Stimulated activated naive CD4-positive, alpha-beta T cell treated with Interleukin-2 at 50 U/mL for 16 hours (primary cell): Measurements from ENCODE around the gene PTHLH.

Experiments
- DNase-seq: peaks from one replicate; lab custom pipeline; 2025; lab: John Stamatoyannopoulos, UW

The PTHLH gene

DNA sequence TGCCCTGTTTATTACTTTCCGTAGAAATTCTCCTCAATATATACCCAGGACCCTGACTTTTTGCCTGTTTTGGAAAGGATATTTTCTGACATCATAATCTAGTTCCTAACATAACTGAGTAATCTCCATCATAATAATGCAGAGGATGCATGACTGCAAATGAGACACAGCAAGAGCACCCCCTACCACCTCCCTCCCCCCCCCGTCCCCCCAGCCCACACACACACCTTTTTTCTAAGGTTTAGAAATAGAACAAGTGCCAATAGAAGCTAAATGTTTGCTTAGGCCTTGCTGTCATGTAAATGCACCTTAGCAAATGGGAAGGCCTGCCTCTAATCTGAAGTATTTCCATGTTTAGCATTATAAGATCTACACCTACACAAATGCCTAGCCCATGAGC lies at the start of gene PTHLH:
Gene PTHLH, minus strand, starts transcription at position 13 of the 400 bp plus-strand sequence. CDS start 3,239 bp downstream, outside the sequence.
- no peak for DNase-seq

DNA sequence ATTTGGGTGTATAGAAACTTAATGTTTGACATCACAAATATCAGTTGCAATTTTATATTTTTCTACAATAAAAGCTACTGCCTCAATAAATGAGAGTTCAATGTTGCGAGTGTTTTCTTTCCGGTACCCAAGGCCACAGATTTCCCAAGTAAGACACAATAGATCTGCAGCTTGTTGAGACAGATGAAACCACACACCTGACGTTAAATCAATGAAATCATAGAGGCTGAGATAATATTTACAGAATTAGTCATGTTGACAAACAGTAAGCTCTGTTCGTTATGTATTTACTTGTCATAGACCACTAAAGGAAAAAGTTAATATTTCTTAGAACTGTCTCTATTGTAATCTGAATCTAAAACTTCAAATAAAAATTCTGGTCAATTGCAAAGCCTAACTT lies 49.2 kb upstream of the PTHLH start:
- DNase-seq, result no peak

DNA sequence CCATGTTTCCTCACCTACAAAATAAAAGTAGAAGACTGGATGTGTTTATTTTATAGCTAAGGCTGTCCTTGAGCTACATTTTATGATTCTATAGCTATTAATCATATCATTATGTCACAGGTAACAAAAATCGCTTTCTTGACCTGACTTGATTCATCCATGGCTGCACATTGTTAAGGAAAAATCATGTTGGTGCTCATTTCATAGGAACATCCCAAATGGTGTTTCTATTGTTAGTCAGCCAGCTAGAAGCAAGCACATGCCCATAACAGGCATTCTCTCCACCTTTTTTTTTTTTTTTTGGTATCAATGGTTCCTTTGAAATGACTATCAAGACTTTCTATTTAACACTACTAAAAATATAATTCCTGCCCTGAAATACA lies 45.3 kb upstream of the PTHLH start:
- no peak for DNase-seq

DNA sequence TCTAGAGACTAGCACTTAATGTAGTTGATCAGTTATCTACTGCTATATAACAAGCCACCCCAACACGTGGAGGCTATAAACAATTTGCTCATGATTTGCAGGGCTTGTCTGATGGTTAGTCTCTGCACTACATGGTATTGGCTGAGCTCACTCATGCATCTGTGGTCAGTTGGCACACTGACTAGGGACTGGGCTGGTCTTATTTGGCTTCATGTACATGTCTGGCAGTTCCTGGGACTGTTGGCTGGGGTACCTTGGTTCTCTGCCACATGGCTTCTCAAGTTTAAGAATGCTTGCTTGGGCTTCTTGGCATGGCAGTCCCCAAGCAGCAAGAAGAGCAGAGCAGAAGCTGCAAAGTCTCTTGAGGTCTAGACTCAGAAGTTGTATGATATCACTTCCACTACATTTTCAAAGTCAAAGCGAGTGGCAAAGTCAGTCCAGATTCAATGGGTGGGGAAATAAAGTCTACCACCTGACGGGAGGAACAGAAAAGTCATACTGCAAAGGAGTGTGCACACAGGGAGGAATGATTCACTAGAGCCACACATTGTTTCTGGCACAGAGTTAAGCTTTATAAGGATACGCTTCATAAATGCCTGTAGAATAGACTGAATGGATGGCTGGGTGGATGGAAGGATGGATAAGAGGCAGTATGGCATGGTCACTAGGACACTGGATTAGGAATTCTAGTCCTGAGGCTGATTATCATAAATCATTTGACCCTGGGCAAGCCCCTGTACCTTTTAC lies 44.8 kb upstream of the PTHLH start:
- no peak for DNase-seq

DNA sequence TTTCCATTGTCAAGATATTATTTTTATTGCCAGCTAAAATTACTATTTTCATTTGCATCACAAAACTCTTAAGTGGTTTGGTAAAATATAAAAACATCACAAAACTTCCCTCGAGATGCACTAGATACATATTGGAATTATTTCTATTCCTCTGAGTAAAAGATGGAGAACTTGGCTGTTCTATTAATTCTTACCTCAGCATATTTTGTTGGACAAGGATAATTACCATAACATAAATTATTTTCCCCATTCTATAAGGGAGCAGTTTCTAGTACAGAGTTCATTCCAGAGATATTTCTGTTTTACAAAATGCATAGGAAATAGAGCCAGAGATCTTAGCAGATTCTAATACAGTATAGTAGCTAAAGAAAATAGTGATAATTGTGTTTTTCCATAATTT lies 42.6 kb upstream of the PTHLH start:
- DNase-seq, result no peak

DNA sequence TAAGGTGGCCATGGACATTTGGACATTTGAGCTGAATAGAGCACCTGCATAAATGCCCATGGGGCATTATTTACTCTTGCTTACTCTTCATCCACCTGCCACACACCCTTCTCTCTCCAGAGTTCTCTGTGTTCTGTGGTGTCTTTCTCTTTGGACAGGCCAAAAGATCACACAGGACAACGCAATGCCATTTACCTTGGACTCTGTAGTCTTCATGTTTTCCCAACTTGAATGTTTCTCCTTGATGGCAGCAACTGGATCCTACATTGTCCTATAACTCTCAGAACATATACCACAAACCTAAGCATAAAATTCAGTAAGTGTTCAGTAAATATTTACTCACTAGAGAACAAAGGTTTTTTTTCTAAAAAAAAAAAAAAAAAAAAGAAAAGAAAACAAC lies 41.7 kb upstream of the PTHLH start:
- DNase-seq, result no peak

DNA sequence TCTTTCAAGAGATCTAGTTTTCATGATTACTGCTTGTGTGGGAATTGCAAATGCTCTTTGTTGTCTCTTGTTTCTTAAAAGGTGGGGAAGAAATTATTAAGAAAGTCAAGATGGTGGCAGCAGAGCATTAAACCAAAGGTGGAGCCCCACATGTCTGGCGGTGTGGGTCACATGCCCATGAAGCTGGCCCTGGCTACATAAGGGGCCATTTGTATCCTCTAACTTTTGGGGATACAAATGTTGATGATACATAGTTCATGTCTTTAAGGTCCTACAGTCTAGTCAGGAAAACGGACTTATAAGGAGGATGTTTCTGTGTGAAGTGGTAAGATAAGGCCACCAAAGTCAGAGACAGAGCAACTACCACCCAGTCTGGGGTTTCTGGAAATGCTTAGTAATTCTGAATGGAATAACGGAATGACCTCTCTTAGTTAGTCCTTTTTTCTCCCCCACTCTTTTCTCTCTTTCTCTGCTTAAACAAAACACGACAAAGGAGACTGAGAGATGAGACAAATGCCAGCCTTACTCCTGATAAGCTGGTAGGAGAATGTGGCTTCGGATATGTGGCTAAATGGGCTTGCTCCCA lies 39.9 kb upstream of the PTHLH start:
- DNase-seq, result no peak

DNA sequence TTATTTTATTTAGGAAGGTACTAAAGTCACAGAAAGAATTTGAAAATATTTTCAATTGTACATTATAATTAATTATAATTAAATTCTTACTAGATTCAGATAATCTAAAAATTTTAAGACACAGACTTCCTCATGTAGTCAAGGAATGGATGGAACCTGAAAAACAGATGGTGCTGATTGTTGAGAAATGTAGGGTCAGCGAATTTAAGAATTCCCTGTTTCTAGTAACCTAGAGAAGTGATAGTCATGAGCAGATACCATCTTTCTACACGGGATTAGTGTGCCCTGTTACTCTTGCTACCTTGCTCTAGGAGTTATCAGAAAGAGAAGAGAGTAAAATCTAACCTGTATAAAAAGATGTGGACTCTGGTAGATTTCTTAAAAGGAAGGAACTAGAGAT lies 37.5 kb upstream of the PTHLH start:
- no peak for DNase-seq

DNA sequence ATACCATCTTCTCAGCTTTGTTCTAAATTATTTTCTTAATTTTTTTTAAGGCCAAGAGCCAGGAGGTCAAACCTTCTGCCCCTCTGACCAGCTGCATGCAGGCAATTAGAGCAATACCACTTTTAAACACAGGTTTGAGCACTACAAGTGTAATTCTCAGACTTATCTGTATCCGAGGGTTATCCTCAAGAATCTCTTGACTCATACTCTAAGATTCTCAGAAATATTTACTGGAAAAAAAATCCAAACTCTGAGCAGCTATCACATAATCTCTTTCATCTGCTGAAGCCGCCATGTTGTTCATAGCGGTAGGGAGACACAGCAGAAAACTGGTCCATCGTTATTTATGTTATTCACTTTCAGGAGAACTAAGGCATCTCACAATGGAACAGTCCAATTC lies 27.4 kb upstream of the PTHLH start:
- DNase-seq, result no peak

DNA sequence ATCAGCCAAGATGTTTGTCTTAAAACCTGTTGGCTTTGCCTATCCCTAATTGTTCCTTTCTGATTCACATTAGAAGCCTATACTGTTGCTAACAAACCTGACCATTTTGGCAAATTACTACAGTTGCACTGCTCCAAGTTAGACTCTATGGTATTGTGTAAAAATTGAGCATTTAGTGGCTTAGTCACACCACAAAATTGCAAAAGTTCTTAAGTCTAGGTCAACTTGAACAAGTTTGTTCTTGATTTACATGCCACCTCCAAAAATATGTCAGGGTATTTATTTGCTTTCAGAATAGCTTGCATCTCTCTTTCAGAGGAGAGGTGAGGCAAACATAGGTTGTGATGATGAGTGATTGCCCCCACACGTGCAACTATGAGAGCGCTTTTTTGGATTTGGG lies 27.0 kb upstream of the PTHLH start:
- DNase-seq, result no peak

DNA sequence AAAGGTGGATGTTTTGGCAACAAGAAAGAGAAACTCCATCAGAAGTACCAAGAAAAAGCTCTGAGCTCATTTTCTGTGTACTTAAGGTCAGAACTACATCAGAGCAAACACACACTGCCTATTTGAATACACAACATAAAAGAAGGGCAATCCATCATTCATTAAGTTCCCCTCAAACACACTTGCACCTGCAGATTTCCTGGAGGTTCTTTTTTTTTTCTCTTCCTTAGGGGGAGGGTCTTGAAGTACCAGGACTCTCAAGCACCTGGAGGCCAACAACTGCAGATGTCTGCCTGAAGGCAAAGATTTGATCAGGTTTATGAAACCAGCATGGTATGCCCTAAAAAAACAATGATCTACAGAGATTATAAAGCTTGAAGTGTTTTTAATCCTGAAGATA lies 26.1 kb upstream of the PTHLH start:
- no peak for DNase-seq

DNA sequence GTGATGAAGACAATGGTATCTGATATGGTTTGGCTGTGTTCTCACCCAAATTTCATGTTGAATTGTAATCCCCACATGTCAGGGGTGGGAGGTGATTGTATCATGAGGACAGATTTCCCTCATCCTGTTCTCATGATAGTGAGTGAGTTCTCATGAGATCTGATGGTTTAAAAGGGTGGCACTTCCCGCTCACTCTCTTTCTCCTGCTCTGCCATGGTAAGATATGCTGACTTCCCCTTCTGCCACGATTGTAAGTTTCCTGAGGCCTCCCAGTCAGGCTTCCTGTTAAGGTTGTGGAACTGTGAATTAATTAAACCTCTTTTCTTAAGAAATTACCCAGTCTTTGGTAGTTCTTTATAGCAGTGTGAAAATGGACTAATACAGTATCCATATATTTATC lies 25.6 kb upstream of the PTHLH start:
- no peak for DNase-seq

DNA sequence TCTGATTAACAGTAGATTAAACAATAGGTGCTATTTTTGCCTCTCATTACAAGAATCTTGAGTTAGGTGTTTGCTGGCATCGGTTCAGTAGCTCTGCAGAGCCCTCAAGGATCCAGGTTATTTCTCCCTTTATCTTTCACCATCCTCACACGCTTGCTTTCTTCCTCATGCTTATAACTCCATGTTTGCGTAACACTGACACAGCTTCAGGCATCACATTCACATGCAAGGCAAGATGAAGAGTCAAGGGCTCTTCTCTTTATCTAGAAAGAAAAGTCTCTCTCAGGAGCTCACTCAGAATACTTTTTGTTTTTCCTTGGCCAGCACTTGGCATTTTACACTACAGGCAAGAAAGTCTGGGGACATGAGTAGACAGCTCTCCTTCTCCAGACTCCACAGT lies 24.2 kb upstream of the PTHLH start:
- no peak for DNase-seq

DNA sequence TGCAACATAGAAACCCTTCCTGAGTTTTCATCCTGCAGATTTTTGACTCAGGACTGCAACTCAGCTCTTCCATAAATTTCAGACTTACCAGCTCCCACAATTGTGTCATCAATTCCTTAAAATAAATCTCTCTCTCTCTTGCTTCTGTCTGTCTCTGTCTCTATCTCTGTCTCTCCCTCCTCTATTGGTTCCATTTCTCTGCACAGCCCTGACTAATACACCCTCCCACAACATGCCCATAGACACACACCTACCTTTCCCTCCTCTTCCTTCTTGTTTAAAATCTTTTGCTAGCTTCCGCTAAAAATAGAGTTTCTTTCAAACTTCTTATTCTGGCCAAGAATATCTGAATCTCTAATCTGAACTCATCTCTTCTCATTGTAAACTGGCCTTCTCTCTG lies 22.9 kb upstream of the PTHLH start:
- DNase-seq, result no peak

DNA sequence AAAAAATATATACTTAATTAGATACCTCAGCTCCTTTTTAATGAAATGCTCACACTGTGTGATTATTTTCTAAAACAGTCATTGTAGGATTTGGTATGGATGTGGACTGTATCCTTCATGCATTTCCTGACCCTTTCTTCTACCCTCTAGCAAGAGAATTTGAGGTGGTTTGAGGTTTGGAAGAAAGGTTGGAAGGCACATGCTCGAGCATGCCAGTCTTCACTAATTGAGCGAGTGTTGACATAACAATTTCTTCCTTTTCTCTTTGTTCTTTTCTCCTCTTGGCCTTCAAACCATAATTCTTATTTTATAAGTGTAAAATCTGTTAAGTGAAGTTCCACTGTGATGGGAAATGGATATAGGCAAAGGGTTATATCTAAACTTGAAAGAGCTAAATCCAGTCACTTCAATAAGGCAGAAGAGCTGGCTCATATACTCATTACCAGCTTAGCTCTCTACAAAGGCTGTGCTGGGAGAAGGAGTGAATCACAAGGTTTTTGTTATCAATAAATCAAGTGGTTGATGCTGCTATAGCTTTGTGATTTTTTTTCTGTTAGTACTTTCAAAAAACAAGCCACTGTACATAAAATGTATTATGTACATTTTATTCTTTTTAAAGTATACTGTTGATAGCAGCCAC lies 16.2 kb upstream of the PTHLH start:
- DNase-seq, result no peak

DNA sequence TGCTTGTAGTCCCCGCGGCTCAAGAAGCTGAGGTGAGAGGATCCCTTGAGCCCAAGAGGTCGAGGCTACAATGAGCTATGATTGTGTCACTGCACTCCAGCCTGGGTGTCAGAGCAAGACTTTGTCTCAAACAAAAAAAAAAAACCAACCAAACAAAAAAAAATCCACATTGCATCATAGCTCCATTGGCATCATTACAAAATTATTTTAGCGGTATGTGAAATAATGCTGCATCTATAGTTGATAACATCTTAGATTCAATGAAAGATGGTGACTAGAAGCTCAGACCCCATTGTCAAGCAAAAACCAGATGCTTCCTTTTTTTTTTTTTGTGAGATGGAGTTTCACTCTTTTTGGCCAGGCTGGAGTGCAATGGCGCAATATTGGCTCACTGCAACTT lies 14.8 kb upstream of the PTHLH start:
- no peak for DNase-seq

DNA sequence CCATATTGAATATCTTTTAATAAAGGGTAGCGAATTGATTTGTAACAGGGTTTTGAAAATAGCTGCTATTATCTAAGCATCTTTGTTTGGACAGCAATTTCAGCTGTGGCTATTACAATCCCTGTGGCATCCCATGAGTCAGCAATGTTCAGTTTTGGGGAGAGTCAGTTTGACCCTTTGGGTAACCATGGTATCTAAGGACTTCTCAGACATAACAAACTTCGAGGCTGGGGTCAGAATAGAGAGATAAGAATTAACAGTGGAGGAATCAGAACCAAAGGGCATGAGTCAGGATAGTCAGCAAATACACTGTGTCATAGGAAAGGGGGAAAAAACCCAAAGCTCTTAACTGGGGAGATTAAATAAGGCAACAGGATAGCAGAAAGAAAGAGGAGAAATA lies 11.7 kb upstream of the PTHLH start:
- no peak for DNase-seq

DNA sequence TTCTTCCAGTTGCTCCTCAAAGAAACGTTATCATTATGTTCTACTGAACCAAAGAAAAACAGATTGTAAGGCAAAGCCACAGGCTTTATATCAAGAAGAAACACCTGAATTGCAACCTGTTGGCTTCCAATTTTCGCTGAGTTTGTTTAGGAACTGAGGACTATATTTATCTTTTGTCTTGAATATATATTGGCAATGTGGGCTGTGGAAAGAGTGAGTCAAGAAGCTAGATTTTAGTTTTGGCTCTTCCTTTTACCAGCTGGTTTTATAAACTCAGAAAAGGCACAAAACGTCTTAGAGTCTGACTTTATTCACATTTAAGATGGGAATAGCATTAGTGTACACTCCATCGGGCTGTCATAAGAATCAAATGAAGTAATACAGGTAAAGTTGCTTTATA lies 10.4 kb upstream of the PTHLH start:
- no peak for DNase-seq

DNA sequence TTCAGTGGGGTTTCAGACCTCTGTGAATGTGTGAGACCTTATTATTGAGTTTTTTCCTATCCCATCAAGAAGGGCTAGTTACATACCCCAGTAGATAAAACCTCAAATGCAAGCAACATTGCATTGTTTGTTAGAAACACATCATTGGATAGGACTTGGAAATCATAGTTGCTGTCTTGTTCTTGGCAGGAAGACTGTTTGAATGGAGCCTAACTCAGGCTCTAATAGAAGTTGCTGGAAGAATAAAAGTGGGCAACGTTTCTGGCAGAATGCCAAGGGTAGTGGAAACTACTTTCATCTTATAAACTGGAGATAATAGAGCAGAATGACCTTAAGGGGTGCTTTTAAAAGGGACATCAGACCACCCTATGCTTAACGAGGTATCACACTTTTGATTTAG lies 9.9 kb upstream of the PTHLH start:
- DNase-seq, result no peak

DNA sequence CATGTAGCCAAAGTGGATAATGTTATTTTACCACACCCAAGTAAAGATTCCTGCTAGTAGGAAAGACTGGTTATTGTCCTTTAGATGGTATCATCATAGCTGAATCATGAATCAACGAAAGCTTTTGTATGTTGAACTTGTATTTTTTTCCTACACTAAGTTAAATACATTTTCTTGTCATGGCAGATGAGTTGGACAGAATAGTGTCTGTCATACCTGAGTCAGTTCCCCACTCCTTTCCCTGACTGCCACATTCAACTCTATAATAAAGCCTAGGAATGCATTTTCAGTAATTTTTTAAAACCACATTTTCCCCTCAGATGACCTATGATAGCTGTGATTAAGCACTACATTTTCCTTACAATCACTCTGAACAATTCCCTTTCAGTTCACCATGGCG lies 9.3 kb upstream of the PTHLH start:
- DNase-seq, result no peak

DNA sequence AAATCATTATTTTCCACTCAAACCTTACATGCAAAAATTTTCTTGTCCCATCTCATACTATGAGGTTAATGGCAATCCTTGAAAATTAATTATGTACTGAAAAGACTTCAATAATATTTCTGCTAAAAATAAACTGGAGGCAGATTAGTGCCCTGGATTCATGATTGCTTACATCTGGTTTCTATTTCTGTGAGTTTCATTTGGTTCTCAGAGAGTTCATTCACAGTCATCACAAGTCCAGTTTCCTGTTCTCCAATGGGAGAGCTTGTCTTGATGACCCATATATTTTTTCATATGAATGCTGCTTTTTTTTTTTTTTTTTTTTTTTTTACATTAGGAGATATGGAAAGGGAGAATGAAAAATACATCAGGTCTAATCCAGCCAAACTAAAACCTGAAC lies 6.6 kb upstream of the PTHLH start:
- no peak for DNase-seq

DNA sequence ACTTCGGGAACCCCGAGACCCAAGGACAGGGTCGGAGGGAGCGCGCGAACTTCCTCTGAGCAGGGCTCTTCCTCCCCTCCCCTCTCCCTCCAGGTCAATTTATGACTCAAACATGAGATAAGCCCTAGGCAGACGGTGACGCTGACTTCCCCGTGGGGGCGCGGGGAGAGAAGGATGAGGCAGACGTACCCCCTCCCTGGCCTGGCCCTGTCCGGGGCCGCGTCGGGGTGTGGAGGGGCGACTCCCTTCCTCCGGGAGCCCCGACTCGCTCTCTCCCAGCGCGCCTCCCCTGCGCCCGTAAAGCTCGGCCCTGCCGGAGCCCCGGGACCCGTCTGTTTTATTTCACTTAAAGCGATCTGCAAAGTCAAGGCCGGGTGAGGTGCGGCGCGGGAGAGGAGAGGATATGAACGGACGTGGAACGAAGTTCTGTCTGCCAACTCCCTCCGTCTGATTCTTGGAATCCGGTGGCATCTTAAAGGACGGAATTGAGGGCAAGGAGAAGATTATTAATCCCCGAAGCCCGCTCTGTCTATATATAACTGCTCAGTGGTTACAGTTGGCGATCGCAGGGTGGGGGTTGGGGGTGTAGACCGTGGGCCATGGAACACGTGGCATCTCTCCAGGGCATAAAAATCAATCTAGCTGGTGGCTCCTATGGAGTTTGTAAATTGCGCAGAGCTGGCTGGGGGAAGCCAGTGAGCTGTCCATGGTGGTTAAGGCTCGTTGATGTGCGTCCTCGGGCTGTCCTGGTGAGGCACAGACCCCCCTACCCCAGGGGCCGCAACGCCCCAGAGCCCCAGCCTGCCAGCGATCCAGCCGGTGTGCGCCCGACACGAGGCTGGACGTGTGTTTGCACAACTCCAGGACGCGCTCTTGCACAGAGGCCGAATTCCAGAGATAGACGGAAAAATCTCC lies 2.9 kb upstream of the PTHLH start:
- DNase-seq, result no peak
